HEK293 (cell line): Measurements from ENCODE around the gene STMND1.

Experiments used
- BCL11A ChIP-seq: fragments of 450-650 bp; formaldehyde crosslinking; IDR thresholded peaks from 2 replicates; pipeline ENCODE4 v1.5.1; 2016; ENCODE audit warnings: low read depth, missing biosample characterization, missing genetic modification characterization
- RBAK ChIP-seq: fragments of 450-650 bp; formaldehyde crosslinking; IDR thresholded peaks from 2 replicates; pipeline ENCODE4 v1.5.1; 2016; ENCODE audit warnings: missing biosample characterization, missing genetic modification characterization
- SALL2 ChIP-seq: fragments of 450-650 bp; formaldehyde crosslinking; IDR thresholded peaks from 2 replicates; pipeline ENCODE4 v1.5.0; 2017; ENCODE audit warnings: missing biosample characterization, mild to moderate bottlenecking, missing genetic modification characterization, borderline replicate concordance
- YY1 ChIP-seq: fragments of 450-650 bp; formaldehyde crosslinking; IDR thresholded peaks from 2 replicates; pipeline ENCODE4 v1.5.1; 2018; ENCODE audit warnings: missing biosample characterization, missing genetic modification characterization
- ZFP41 ChIP-seq: fragments of 450-650 bp; formaldehyde crosslinking; IDR thresholded peaks from 2 replicates; pipeline ENCODE4 v1.5.1; 2016; ENCODE audit warnings: missing biosample characterization, missing genetic modification characterization, borderline replicate concordance
- ZNF114 ChIP-seq: fragments of 450-650 bp; formaldehyde crosslinking; IDR thresholded peaks from 2 replicates; pipeline ENCODE4 v1.5.0; 2017; ENCODE audit warnings: missing biosample characterization, missing genetic modification characterization
- ZNF510 ChIP-seq: fragments of 450-650 bp; formaldehyde crosslinking; IDR thresholded peaks from 2 replicates; pipeline ENCODE4 v1.5.1; 2018; ENCODE audit warnings: mild to moderate bottlenecking, missing genetic modification characterization, missing biosample characterization; ENCODE audit not compliant: insufficient replicate concordance
- ZNF792 ChIP-seq: fragments of 450-650 bp; formaldehyde crosslinking; IDR thresholded peaks from 2 replicates; pipeline ENCODE4 v1.5.1; 2016; ENCODE audit warnings: missing biosample characterization, missing genetic modification characterization
- TF ChIP-seq, protein P1 (sequence below): fragments of 450-650 bp; formaldehyde crosslinking; IDR thresholded peaks from 2 replicates; pipeline ENCODE4 v1.5.1; 2016; ENCODE audit warnings: missing biosample characterization, missing genetic modification characterization
- TF ChIP-seq, protein P2 (sequence below): sonication (generic); formaldehyde crosslinking; IDR thresholded peaks from 2 replicates; pipeline ENCODE4 v1.8.1; 2022; ENCODE audit warnings: mild to moderate bottlenecking, moderate library complexity, missing genetic modification reagents
- TF ChIP-seq, protein P3 (sequence below): fragments of 450-650 bp; formaldehyde crosslinking; IDR thresholded peaks from 2 replicates; pipeline ENCODE4 v1.5.1; 2017; ENCODE audit warnings: missing biosample characterization, missing genetic modification characterization
- TF ChIP-seq, protein P4 (sequence below): fragments of 450-650 bp; formaldehyde crosslinking; IDR thresholded peaks from 2 replicates; pipeline ENCODE4 v1.5.1; 2016; ENCODE audit warnings: missing biosample characterization, missing genetic modification characterization, low read depth

DNA sequence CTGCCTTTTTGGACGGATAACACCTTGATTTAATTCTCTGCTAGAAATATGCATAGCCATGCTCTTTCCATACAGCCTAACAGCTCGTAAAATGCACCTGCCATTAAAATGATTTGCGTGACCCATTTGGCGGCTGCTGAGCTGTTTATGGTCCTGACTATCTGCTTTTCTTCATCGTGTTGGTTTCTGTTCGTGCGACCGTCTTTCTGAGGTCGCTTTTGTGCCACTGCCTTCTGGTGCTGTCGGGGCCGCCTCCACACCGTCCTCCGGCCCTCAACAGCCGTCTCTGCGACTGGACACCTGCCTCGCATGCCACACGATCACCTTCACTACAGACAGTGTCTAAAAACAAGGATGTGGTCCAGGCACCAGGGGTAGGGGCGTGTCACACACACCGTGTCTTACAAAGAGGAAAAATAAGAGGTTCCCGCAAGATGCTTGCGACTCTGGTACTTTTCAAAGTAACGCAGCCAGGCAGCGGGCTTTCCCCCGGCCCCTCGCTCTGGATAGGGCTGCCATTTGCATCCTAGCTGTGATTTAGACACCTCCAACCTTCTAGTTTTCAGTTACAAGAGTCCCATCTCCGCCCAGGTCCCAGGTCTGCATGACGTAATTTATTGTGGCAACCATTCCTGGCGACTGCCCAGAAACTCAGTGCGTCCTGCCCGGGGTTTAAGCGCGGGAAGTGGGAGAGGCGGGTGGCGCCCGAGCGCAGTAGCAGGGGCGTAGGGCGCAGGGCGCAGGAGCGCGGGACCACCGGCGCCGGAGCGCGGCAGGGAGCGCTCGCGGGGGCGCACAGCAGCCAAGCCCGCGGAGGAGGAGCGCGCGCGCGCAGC is at the start of gene STMND1:
- TF ChIP-seq, protein P1, sequence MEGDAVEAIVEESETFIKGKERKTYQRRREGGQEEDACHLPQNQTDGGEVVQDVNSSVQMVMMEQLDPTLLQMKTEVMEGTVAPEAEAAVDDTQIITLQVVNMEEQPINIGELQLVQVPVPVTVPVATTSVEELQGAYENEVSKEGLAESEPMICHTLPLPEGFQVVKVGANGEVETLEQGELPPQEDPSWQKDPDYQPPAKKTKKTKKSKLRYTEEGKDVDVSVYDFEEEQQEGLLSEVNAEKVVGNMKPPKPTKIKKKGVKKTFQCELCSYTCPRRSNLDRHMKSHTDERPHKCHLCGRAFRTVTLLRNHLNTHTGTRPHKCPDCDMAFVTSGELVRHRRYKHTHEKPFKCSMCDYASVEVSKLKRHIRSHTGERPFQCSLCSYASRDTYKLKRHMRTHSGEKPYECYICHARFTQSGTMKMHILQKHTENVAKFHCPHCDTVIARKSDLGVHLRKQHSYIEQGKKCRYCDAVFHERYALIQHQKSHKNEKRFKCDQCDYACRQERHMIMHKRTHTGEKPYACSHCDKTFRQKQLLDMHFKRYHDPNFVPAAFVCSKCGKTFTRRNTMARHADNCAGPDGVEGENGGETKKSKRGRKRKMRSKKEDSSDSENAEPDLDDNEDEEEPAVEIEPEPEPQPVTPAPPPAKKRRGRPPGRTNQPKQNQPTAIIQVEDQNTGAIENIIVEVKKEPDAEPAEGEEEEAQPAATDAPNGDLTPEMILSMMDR (tag by site-specific recombination), result no peak; the same call in 1 of the 2 replicates
- TF ChIP-seq, protein P2, sequence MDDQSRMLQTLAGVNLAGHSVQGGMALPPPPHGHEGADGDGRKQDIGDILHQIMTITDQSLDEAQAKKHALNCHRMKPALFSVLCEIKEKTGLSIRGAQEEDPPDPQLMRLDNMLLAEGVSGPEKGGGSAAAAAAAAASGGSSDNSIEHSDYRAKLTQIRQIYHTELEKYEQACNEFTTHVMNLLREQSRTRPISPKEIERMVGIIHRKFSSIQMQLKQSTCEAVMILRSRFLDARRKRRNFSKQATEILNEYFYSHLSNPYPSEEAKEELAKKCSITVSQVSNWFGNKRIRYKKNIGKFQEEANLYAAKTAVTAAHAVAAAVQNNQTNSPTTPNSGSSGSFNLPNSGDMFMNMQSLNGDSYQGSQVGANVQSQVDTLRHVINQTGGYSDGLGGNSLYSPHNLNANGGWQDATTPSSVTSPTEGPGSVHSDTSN (CRISPR knock-in tag), result no peak
- TF ChIP-seq SALL2 (tag by site-specific recombination), result no peak
- TF ChIP-seq, protein P3, sequence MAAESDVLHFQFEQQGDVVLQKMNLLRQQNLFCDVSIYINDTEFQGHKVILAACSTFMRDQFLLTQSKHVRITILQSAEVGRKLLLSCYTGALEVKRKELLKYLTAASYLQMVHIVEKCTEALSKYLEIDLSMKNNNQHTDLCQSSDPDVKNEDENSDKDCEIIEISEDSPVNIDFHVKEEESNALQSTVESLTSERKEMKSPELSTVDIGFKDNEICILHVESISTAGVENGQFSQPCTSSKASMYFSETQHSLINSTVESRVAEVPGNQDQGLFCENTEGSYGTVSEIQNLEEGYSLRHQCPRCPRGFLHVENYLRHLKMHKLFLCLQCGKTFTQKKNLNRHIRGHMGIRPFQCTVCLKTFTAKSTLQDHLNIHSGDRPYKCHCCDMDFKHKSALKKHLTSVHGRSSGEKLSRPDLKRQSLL (tag by site-specific recombination), result peak; percentile 77
- TF ChIP-seq RBAK (tag by site-specific recombination), result no peak
- TF ChIP-seq ZNF114 (tag by site-specific recombination), result no peak
- TF ChIP-seq ZNF510, result no peak
- peak; percentile 63; the same call in 1 of the 2 replicates for TF ChIP-seq YY1 (tag by site-specific recombination)
- no peak for TF ChIP-seq ZFP41 (tag by site-specific recombination)
- no peak; the same call in none of the 2 replicates for TF ChIP-seq BCL11A (tag by site-specific recombination)
- TF ChIP-seq, protein P4, sequence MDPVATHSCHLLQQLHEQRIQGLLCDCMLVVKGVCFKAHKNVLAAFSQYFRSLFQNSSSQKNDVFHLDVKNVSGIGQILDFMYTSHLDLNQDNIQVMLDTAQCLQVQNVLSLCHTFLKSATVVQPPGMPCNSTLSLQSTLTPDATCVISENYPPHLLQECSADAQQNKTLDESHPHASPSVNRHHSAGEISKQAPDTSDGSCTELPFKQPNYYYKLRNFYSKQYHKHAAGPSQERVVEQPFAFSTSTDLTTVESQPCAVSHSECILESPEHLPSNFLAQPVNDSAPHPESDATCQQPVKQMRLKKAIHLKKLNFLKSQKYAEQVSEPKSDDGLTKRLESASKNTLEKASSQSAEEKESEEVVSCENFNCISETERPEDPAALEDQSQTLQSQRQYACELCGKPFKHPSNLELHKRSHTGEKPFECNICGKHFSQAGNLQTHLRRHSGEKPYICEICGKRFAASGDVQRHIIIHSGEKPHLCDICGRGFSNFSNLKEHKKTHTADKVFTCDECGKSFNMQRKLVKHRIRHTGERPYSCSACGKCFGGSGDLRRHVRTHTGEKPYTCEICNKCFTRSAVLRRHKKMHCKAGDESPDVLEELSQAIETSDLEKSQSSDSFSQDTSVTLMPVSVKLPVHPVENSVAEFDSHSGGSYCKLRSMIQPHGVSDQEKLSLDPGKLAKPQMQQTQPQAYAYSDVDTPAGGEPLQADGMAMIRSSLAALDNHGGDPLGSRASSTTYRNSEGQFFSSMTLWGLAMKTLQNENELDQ (tag by site-specific recombination), result no peak
- no peak for TF ChIP-seq ZNF792
